K562 (cell line): ENCODE results near the gene RASSF1.

Source experiments
- DPF2 ChIP-seq: fragments of 450-650 bp; IDR thresholded peaks from 2 replicates; pipeline ENCODE4 v1.6.1; 2016
- JUNB ChIP-seq: fragments of 450-650 bp; formaldehyde crosslinking; conservative IDR thresholded peaks from 2 replicates; pipeline ENCODE4 v1.4.0; 2020; ENCODE audit warnings: mild to moderate bottlenecking
- NBN ChIP-seq: fragments of 450-650 bp; IDR thresholded peaks from 2 replicates; pipeline ENCODE4 v1.6.1; 2016; ENCODE audit warnings: low read depth, mild to moderate bottlenecking
- PHF8 ChIP-seq: fragments of 200-600 bp; sonication (generic); IDR thresholded peaks from 2 replicates; pipeline ENCODE4 v1.6.1; 2012; ENCODE audit warnings: mixed run types, mild to moderate bottlenecking, inconsistent platforms, low read length, moderate library complexity, borderline replicate concordance
- RBBP5 ChIP-seq: fragments of 200-600 bp; sonication (generic); IDR thresholded peaks from 2 replicates; pipeline ENCODE4 v1.6.1; 2012; ENCODE audit warnings: borderline replicate concordance, mild to moderate bottlenecking, low read length, control low read depth, inconsistent platforms; ENCODE audit not compliant: insufficient read depth, poor library complexity, severe bottlenecking
- SP1 ChIP-seq: sonication (generic); formaldehyde crosslinking; IDR thresholded peaks from 2 replicates; pipeline ENCODE4 v1.8.1; 2022; ENCODE audit warnings: mild to moderate bottlenecking, missing genetic modification reagents
- STAT6 ChIP-seq: sonication (generic); formaldehyde crosslinking; IDR thresholded peaks from 2 replicates; pipeline ENCODE4 v1.8.1; 2023; ENCODE audit warnings: mild to moderate bottlenecking, missing genetic modification reagents
- TCF7 ChIP-seq: sonication (generic); IDR thresholded peaks from 2 replicates; pipeline ENCODE4 v1.6.1; 2016; ENCODE audit warnings: antibody characterized with exemption, borderline replicate concordance
- USF2 ChIP-seq: sonication (generic); formaldehyde crosslinking; IDR thresholded peaks from 2 replicates; pipeline ENCODE4 v1.5.0; 2020; ENCODE audit warnings: missing genetic modification reagents
- ZNF347 ChIP-seq: fragments of 450-650 bp; formaldehyde crosslinking; IDR thresholded peaks from 2 replicates; pipeline ENCODE4 v1.4.0; 2020; ENCODE audit warnings: low read depth, mild to moderate bottlenecking, moderate library complexity
- ZNF717 ChIP-seq: fragments of 250-450 bp; sonication (Bioruptor Pico); IDR thresholded peaks from 2 replicates; pipeline ENCODE4 v1.5.0; 2021

GRCh38 chr3:50374363-50375257 lies 34.0 kb upstream of the RASSF1 start:
- no peak for TF ChIP-seq PHF8
- TF ChIP-seq STAT6 = no peak
- no peak for TF ChIP-seq ZNF347 (CRISPR knock-in tag)
- TF ChIP-seq JUNB = no peak
- TF ChIP-seq ZNF717 (CRISPR knock-in tag) = no peak
- no peak for TF ChIP-seq DPF2
- TF ChIP-seq TCF7 = no peak
- TF ChIP-seq SP1 (CRISPR knock-in tag) = no peak
- no peak for TF ChIP-seq USF2 (CRISPR knock-in tag)
- no peak for TF ChIP-seq NBN
- no peak for TF ChIP-seq RBBP5
